Subcutaneous adipose tissue (tissue), 4 donors: Measurements from ENCODE around the gene COX17. TPM values are rescaled to one million over a fixed set of nuclear protein-coding genes. Genes with fewer than 3 reads are reported as not detected.

Experiments
- total RNA-seq, 4 donors: library from RNA; depleted of rRNA; stranded (reverse); fragments of >200 nt; gene quantifications; one replicate each; pipeline ENCODE4 v1.1.0, GENCODE V29; 2016
- TF ChIP-seq, protein P1 (sequence below): fragments of 450-650 bp; IDR thresholded peaks from one replicate; pipeline ENCODE4 v1.5.1; 2016; ENCODE audit warnings: low read depth, mild to moderate bottlenecking, control low read depth, antibody characterized with exemption, moderate library complexity

COX17 gene
- total RNA-seq, 4 donors from 2014 or later = 17.9 to 86.4 (median 23.0) TPM

DNA sequence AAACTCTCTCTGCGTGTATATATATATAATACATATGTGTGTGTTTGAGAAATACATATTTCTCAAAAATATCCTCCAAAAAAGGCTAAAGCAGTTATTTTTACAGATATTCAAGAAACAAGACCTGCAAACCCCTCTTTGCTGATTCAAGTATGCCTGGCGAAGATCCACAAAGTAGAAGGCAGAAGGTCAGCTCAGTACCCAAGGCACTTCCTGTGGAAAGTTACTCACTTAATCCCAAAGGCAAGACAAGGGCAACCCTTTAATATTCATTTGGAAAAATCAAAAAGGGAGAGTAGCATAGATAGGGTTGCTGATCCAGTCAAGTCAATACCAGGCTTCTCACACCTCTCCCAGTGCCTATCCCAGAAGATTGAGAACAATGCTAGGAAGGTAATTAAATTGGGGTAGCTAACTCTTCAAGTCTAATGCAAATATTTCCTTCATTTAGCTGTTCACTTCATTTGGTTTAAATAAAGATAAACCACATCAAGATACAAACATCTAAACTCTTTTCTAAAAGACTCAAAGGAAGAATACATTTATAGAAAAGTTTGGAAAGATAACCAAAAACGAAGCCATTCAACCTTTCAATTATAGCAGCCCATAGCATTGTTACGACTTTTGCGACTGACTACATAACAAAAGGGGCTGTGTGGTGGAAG, 7.2 kb downstream of the COX17 start:
- TF ChIP-seq, protein P1, sequence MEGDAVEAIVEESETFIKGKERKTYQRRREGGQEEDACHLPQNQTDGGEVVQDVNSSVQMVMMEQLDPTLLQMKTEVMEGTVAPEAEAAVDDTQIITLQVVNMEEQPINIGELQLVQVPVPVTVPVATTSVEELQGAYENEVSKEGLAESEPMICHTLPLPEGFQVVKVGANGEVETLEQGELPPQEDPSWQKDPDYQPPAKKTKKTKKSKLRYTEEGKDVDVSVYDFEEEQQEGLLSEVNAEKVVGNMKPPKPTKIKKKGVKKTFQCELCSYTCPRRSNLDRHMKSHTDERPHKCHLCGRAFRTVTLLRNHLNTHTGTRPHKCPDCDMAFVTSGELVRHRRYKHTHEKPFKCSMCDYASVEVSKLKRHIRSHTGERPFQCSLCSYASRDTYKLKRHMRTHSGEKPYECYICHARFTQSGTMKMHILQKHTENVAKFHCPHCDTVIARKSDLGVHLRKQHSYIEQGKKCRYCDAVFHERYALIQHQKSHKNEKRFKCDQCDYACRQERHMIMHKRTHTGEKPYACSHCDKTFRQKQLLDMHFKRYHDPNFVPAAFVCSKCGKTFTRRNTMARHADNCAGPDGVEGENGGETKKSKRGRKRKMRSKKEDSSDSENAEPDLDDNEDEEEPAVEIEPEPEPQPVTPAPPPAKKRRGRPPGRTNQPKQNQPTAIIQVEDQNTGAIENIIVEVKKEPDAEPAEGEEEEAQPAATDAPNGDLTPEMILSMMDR = no peak

DNA sequence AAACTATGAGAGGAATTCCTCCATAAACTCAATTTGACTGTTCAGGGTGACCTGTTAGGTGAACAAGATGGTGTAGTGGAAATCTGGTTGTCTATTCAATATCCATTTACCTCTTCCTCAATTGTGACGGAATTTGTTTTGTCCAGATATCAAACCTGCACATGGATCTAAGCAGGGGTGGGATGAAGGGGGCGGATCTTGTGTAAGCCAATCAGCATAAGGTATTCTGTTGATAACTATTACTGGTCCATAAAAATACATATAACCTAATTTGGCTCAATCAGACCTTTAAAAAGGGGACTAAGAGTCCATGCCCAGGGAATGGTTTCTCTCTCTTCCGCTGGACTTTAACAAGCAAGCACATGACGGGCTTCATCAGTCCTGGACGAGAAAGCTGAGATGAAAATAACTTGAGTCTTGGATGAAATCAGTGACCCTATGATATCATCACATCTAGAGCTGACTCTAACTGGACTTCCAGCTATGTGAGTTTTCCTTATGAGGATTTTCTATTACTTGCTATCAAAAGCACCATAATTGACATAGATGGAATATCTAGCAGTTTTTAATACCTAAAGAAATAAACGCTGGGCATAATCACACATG, 11.1 kb downstream of the COX17 start:
- TF ChIP-seq, protein P1 = no peak

DNA sequence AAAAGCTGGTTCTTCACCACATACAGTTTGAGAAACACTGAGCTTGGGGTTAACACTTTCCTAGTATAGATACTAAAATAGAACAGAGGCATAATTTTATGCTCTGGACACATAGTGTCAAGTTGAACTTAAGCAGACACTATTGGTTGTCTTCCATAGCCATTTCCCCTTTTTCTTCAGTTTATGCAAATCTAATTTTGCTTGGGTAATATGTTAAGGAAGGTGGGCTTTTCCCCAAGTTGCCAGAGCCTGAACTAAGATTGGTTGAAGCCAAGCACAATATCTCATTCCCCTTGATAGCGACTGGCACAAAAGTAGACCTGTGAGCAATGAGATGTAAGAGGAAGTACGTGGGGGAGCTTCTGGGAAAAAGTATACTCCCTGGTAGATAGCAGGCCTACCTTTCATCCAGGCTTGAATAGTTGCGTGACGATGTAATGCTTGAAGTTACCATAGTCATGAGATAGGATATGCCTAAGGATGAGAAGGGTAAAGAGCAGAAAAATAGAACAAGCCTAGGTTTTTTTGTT, 12.3 kb downstream of the COX17 start:
- TF ChIP-seq, protein P1 = no peak

DNA sequence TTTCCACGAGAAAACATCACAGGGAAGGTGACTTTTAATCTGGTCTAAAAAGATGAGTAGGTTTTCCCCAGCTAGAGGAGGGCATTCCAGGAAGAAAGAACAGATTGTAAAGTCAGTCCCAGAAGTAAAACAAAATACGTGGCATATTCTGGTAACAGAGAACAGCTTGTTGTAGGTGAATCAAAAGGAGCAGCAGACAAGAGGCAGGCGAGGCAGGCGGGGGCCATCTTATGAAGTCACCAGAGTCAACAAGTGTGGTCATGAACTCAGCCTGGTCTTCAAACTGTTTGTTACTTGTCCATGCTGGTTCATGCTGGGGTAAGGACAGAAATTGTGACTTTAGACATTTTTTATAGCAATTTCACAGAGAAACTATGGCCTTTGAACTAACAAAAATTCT, 12.8 kb downstream of the COX17 start:
- TF ChIP-seq, protein P1 = no peak

GRCh38 chr3:119663885-119664284, 13.3 kb downstream of the COX17 start:
- TF ChIP-seq, protein P1 = no peak

- TF ChIP-seq, protein P1 = no peak
Observed at GRCh38 chr3:119662604-119663373, 14.4 kb downstream of the COX17 start.
